NB4 (cell line): ENCODE results near the gene PDE4A.

Source experiments
- POLR2A ChIP-seq: IDR thresholded peaks from 2 replicates; pipeline ENCODE4 v1.6.1; 2011; ENCODE audit warnings: mild to moderate bottlenecking; ENCODE audit not compliant: insufficient read length; ENCODE audit errors: extremely low read depth
- TF ChIP-seq, protein P1 (sequence below): IDR thresholded peaks from one replicate; pipeline ENCODE4 v1.5.1; 2012; ENCODE audit warnings: low read depth, low read length

- TF ChIP-seq POLR2A = no peak
- TF ChIP-seq, protein P1, sequence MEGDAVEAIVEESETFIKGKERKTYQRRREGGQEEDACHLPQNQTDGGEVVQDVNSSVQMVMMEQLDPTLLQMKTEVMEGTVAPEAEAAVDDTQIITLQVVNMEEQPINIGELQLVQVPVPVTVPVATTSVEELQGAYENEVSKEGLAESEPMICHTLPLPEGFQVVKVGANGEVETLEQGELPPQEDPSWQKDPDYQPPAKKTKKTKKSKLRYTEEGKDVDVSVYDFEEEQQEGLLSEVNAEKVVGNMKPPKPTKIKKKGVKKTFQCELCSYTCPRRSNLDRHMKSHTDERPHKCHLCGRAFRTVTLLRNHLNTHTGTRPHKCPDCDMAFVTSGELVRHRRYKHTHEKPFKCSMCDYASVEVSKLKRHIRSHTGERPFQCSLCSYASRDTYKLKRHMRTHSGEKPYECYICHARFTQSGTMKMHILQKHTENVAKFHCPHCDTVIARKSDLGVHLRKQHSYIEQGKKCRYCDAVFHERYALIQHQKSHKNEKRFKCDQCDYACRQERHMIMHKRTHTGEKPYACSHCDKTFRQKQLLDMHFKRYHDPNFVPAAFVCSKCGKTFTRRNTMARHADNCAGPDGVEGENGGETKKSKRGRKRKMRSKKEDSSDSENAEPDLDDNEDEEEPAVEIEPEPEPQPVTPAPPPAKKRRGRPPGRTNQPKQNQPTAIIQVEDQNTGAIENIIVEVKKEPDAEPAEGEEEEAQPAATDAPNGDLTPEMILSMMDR = peak; percentile 7
Measured at GRCh38 chr19:10503002-10503789, 82.9 kb downstream of the PDE4A start, which contains the start of gene KEAP1.
